ENCODE results near the gene PARD6G.
"Not testable (repeated sequence)": the region's sequence is repeated elsewhere in the genome, so short reads cannot be mapped to it uniquely, and the experiment has no call there.

Gene PARD6G

GRCh38 chr18:80239830-80240229, 7.5 kb downstream of the PARD6G start:
- no peak for DNase-seq

- no peak for DNase-seq
Observed at GRCh38 chr18:80238651-80239260, 8.6 kb downstream of the PARD6G start.

- DNase-seq = not testable (repeated sequence)
Observed at GRCh38 chr18:80237519-80237918, 9.8 kb downstream of the PARD6G start.

- no peak for DNase-seq
Observed at GRCh38 chr18:80234398-80234797, 12.9 kb downstream of the PARD6G start.

GRCh38 chr18:80233899-80234298, 13.4 kb downstream of the PARD6G start:
- no peak for DNase-seq

GRCh38 chr18:80233201-80233835, 14.0 kb downstream of the PARD6G start:
- DNase-seq = no peak

- DNase-seq = no peak
Observed at GRCh38 chr18:80232710-80233109, 14.6 kb downstream of the PARD6G start.

- DNase-seq = no peak
Observed at GRCh38 chr18:80232030-80232429, 15.3 kb downstream of the PARD6G start.

GRCh38 chr18:80231616-80232015, 15.7 kb downstream of the PARD6G start:
- no peak for DNase-seq

GRCh38 chr18:80231151-80231550, 16.2 kb downstream of the PARD6G start:
- no peak for DNase-seq

GRCh38 chr18:80229766-80230745, 17.3 kb downstream of the PARD6G start:
- DNase-seq = no peak

- no peak for DNase-seq
Observed at GRCh38 chr18:80229363-80229762, 18.0 kb downstream of the PARD6G start.

GRCh38 chr18:80228051-80228848, 19.1 kb downstream of the PARD6G start:
- DNase-seq = no peak

- no peak for DNase-seq
Observed at GRCh38 chr18:80227472-80227871, 19.8 kb downstream of the PARD6G start.

- no peak for DNase-seq
Observed at GRCh38 chr18:80225685-80226084, 21.6 kb downstream of the PARD6G start.

GRCh38 chr18:80223581-80224148, 23.6 kb downstream of the PARD6G start:
- no peak for DNase-seq

GRCh38 chr18:80219488-80219887, 27.8 kb downstream of the PARD6G start:
- not testable (repeated sequence) for DNase-seq

- no peak for DNase-seq
Observed at GRCh38 chr18:80218341-80219227, 28.7 kb downstream of the PARD6G start.

GRCh38 chr18:80213182-80213581, 34.1 kb downstream of the PARD6G start:
- DNase-seq = no peak

GRCh38 chr18:80210312-80211083, 36.8 kb downstream of the PARD6G start:
- no peak for DNase-seq

- no peak for DNase-seq
Observed at GRCh38 chr18:80208620-80209019, 38.7 kb downstream of the PARD6G start.

Measured in stimulated activated CD4-positive, alpha-beta T cell treated with anti-CD3 and anti-CD28 coated beads, Interleukin-15, amount 100 ng/mL, for 24 hours (primary cell).